T-helper 9 cell (primary cell): ENCODE measurements around the gene RPL22.

Experiments used
- DNase-seq: peaks from one replicate; pipeline ENCODE4 v3.0.0-alpha.2; 2020

Gene RPL22

DNA sequence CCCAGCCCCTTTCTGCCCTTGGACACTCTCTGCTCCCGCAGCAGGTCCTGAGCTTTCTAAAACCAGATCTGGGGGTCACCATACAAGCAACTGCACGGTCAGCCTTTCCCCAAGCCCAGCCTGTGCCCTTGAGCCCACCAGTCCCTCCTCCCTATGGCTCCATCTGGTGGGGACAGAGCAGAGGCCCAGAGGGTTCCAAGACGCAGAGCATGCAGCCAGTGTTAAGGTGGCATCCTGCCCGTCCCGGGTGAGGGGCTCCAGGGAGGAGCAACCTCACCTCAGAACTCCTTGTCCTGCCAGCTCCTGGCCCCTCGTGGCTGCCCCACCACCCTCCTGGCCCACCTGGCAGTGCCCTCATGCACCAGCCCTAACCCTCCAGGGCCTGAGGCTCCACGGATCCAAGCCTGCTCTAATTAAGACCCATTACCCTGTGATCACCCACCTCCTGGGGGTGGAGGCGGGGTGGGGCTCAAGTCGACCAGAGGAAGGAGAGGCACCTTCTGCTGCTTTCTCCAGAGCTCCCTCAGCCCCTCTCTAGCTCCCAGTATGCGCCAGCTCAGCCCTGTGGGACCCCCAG, 27.8 kb downstream of the RPL22 start:
- DNase-seq, result no peak

DNA sequence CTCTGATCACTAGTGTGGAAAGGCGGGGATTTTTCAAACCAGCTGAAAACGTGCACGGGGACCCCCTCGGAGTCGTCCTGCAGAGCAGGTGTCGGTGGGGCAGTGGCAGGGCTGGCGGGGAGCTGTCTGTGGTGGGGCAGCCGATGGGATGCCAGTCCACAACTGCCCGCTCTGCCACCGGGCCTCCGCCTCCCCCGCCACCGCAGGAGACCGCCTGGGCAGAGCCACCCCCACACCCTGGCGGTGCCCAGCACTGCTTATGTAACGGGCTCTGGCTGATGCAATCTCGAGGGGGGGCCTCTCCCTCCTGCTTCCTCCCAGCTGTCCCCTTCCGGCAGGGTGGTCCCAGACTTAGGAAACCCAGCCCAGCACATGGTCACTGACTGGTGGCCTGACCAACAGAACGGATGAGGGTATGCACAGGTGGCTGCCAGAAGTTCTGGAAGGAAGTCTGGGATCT, 28.6 kb downstream of the RPL22 start:
- DNase-seq, result no peak

DNA sequence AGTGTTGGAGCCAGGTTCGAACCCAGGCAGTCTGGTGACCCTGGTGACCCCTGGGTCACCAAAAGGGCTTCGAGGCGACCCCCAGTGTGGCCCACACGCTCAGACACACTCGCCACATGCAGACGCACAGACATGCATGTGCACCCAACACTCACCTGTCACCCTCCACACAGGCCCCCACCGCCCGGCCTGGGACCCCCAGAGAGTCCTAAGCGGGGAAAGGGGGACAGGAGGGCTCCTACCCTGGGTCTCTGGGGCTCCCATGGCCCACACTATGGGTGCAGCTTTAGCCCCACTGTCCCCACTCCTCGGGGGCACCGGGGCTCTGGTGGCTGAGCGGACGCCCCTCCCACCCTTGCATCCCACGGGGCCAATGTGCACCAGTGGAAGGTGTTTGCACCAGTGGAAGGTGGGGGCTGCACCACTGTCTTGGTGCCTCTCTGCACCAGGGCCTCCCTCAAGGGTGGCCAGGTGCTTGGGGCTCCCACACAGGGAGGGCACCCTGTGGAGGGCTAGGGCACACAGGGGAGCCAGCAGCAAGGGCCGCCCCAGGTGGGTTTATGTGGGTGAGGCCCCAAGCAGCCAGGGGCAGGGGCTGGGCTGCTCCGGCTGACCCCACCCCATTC, 29.2 kb downstream of the RPL22 start:
- DNase-seq, result no peak

DNA sequence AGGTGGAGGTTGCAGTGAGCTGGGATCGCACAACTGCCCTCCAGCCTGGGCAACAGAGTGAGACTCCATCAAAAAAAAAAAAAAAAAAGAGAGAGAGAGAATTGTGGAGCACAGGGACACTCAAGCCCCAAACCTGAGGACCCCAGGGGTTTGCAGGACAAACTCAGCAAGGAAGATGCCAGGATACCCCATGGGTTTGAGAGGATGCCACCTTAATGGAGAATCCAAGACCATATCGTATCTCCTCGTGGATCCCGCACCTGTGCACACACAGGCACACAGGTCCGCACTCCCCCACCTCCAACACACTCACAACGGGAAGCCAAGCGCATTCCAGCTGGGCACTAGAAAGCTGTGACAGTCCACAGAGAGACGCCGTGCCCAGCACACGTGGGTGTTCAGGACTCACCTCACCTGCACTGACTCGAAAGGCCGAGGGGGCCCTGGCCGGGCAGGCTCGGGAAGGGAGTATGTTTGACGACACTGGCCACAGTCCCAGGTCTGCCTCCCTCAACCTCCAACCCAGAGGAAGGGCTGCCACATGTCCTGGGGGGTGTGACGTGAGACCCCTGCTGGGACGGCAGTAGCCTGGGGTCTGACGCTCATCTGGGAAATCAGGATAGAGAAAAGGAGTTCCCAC, 30.3 kb downstream of the RPL22 start:
- no peak for DNase-seq

DNA sequence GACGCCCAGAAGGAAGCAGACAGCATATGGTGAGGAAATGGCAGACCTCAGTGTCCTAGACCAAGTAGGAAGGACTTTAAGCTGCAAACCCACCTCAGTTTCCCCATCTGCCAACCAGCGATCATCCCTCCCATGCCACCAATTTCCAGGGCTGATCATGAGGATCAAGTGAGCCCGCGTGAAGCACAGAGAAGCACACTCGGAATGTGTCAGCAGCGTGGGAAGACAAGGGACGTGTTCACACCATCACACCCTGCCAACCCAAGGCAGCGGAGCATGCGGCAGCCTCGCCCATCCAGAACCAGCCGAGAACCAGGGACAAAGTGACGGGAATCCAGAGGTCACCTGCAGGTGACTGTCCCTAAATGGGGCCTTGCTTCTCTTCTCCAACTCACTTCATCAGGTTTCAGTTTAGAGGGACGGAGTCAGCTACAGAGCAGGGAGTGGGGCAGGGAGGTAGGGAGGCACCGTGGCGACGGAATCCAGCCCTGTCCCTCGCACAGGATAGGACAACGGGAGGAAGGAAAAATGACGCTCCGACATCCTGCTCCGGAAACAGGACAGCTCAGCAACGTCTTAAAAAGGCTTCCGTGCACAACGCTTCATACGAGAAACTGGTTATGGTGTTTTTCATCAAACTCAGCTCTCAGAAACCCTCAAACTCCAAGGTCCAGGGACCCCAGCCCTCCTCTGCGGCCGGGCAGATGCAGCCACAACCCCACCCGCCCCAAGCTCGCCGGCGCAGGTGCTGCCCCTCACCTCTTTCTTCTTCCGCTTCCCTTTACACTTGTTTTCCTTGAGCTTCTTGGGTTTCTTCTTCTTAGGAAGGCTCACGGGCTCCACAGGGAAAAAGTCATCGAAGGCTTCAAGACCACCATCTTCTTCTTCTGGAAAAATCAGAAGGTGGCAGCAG, 31.7 kb downstream of the RPL22 start:
- DNase-seq, result no peak

DNA sequence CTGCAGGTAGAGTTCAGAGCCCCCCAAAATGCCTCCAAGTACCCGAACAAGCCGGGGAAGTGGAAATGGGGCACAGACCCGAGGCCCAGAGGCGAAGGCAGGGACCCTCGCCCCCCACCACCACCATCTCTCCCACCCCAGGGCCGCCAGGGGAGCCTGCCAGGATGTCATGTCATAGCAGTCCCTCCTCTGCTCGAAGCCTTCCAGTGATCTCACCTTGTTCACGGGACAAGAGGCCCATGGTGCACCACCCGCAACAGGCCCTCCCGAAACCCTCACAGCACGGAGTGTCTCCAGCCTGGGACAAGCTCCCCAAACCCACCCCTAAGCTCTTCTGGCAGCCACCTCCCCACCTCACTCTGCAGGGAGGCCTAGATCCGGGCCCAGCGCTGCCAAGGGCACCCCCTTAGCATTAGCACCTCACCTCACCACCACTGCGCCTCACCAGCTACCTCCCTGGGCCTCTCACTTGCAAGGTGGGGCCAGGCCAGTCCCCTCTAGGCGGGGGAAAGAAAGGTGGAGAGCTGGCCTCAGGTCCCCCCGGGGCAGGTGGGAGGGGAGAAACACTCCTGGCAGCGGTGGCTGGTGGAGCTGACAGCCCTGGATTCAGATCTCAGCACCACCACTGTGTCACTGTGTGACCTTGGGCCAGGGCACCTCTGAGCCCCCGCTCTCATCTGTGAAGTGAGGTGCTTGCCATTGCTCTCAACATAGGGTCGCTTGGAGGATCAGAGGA, 32.6 kb downstream of the RPL22 start:
- DNase-seq, result no peak

DNA sequence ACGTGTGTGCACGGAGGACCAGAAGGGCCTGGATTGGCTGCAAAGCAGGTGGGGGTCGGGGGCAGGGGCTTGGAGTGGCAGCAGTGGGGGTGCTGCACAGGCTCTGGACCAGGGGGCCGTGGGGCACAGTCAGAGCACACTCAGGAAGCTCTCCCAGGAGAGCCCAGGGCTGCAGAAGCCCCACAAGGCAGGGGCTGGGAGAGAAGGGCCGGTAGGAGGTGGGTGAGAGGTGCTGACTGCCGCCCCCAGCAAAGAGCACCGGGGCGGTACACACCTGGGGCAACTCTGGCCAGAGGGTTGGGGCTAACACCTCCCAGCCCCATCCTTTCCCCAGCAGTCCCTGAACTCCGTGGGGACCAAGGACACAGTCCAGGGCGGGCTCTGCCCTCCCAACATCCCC, 33.2 kb downstream of the RPL22 start:
- no peak for DNase-seq

DNA sequence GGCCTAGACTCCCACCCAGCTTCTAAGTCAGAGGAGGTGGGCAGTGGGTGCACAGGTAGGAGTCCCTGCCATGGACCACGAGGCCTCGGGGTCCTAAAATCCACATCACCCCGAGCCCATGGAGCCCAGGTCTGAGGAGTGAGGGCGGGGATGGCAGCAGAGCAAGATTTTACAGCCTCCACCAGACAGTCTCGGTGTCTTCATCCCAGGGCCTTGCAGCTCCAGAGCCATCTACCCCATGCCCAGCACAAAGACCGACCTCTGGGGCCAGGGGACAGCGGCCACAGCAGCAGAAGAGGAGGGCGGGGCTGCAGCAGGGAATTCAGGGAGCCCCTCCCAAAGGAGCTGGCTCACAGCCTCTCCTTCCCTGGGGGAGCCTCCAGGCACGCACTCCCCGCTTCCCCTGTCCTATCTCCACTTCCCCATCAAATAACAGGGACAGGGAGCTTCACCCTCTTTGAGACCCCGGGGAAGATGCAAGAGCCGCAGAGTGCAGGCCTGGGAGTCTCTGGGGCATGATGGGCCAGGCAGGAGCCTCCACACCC, 33.9 kb downstream of the RPL22 start:
- no peak for DNase-seq

DNA sequence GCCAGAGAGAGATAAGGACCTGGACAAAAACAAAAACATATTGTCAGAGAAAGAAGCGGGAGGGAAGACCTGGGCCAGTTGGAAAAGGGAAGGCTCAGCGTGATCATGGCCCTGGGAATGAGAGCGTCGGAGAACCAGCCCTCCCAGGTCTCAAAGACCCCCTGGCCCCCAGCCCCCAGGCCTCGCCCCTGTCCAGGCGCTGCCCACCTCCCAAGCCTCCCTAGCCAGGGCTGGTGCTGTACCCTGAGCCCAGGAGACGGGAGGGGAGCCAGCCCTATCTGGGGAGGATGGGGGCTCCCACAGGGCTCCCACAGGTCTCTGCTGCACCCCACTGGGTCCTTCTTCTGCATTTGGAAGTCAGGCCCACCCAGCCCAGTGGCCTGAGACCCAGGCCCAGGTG, 34.4 kb downstream of the RPL22 start:
- DNase-seq, result no peak

DNA sequence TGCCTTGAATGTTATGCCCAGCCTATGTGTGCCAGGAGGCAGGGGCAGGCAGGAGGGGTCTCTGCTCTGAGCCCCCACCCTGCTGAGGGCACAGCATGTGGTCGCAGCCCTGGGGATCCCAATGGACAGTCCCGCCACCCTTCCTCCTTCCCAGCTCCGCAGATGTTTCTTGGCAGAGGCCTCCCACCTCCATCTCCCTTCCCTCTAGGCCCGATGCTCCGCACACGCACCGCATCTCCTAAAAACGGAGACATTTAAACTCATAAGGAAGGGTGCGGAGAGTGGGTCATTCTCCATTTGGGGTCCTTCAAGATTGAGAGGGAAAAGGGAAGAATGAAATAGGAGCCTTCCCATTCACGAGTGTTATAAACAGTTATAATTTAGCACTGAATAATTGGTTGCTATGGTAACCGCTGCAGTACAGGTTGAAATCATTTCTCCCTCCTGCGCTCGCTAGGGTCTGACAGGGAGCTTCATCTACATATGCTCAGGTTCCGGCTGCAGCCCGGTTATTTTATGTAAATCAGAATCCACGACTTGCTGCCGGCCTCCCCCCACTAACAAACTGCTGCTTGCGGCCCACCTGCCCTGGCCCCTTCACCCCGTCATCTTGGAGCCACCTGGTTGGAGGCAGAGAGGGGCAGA, 35.3 kb downstream of the RPL22 start:
- DNase-seq, result no peak

DNA sequence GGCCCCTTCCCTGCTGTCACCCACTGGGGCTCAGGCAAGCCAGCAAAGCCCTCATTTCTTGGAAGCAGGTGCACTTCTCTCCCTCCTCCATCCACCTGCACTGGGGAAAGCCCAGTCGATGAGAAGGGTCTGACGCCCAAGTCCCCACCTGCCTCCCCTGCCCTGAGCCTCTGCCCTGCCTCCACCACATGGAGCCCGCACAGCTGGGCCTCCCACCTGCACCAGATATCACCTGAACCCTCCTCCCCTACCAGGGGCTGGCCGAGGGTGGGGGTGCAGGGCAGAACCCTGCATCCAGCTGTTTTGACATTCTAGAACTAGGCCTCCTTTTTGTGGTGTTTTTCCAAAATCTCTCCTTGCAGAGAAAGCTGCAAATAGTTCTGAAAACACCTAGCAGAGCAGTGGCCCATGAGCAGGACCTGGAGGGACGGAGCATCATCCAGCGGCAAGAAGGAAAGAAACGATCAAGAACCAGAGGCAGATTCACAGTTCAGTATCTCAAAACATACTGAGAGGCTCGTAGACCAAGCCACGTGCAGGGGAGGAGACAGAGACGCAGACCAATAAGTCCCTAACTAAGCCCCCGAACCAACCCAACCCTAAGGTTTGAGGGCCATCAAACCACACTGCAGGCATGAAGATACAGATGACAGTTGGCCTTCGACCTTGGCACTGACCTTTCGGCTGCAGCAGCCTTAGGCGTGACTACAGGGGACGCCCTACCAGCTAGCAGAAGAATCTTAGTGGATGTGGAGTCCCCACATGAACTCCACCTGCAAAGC, 36.0 kb downstream of the RPL22 start:
- no peak for DNase-seq

DNA sequence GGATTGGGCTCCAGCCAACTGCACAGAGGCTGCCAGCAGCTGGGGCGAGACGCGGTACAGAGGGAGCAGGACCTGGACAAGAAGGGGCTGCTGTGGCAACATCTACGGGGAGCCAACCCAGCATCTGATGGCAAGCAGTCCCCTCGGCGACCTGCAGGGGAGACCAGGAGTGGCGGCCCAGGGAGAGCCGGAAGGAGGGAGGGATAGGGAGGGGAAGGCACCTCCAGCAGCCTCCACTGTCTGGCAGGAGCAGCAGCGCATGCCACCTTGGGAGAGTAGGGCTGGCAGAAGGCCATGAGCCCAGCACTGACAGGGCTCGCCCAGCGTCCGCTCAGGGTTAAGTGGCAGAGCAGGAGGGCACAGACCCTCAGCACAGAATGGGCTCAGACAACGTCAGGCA, 36.6 kb downstream of the RPL22 start:
- DNase-seq, result no peak

DNA sequence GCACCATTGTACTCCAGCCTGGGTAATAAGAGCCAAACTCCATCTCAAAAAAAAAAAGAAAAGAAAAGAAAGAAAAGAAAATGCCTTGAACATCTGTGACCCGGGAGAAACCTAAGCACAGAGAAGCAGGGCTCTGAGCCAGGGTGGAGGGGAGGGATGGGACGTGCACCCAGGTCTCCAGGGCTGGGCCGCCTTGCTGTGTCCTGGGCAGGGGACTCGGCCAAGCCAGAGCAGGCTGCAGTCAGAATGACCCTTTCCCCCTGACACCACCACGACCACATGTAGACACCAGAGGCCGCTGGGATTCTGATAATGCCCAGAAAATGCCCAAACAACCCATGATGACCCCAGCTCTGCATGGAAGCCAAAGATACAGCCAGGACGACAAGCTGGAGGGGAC, 37.1 kb downstream of the RPL22 start:
- no peak for DNase-seq

DNA sequence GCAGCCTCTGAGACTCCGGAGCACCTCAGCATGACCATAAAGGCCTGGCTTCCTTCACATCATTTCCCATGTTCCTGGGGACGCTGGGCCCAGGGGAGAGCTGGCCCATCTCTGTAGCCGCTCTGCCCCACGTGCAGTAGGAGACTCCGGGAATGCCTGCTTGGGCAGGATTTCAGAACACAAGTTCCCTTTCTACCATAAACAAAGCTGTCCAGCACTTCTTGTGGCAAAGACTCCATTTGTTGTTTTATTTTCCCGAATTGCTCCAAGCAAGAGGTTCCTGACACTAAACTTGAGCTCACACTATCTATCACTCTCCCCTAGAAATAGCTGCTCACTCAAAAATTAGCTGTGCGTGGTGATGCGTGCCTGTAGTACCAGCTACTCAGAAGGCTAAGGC, 41.2 kb downstream of the RPL22 start:
- no peak for DNase-seq

DNA sequence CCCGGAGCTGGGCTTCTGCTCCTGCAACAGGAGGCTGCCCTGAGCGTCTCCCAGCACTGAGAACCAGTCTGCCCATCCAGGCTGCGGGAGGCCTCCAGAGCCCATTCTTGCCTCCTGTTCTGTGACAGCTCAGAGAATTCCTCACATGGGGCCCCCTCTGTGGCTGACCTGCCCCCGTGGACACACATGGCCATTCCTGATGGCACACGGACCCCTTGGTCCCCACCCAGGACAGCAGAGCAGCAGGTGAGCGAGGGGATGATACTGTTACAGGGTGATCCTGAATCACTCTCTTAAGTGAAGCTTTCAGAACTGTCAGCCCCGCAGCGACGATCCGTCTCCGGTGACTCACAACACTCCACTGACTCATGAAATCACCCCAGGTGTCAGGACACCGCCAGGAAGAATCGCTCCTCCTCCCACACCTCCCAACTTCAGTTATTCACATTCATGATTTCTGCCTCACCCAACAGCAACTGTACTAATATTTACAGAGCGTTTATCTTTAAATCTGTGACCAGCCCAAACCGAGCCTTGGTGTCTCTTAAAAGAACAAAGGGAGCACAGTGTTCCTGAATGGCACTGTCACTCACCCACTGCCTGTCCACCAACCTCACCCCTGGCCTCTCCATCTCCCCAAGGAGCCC, 41.7 kb downstream of the RPL22 start:
- DNase-seq, result no peak

DNA sequence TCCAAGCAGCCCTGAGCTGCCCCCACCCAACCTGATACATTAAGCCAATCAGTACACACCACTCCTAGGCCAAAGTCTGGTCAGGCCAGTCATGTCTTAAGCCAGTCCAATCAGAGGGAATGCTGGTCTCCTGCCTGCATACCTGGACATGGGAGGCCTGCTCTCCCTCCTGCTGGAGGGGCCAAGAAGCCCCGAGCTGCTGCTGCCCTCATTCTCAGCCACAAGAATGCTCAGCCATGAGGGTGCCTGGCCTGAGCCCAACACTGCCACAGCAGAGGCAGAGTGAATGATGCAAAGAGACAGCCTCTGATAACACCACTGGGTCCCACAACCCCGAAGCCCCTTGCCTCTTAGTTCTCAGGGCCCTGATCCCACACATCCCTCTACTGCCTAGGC, 42.3 kb downstream of the RPL22 start:
- DNase-seq, result no peak

DNA sequence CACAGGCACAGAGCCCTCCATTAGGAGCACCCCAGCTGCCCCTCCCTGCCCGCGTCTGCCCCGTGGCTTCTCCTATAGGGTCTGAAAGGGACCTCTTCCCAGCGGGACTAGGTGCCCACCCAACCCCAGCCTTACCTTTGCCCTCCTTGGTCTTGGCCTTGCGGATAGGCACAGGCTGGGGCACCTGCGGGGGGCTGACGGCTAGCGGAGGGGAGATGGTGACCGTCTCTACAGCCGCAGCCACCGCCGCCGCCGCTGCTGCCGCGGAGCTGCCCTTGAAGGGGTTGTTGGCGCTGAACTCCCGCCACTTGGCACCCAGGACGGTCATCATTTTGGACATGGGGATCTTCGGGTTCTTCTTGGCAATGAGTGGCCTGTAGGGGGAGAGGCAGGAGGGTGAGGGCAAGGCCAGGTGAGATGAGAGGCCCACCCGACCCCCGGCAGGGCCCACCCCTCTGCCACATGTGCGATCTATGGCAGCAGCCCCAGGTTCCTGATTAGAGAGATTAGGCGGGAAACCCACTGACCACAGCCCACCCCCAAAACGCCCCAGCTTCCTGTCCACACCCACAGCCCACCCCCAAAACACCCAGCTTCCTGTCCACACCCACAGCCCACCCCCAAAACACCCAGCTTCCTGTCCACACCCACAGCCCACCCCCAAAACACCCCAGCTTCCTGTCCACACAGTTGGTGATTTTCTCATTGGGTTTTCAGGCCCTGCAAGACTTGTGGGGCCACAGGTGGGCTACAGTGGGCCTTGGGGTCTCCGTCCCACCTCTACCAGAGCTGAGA, 44.7 kb downstream of the RPL22 start:
- DNase-seq, result no peak

DNA sequence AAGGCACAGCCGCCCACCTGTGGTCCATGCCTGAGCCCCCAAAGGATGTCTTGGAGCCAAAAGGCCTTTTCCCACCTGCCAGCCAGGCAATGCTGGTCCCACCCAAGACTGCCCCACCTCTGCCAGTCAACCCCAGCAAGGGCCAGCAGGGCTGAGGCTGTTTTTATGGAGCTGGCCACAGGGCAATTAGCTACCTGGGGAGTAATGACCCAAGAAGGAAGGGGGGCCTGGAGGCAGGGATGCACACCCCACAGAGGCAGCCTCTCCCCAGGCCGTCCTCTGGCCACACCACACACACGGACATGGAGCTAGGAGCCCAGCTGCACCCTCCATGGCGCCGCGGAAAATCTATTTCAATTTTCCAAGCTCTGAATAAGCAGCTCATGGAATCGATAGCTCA, 46.5 kb downstream of the RPL22 start:
- DNase-seq, result no peak

DNA sequence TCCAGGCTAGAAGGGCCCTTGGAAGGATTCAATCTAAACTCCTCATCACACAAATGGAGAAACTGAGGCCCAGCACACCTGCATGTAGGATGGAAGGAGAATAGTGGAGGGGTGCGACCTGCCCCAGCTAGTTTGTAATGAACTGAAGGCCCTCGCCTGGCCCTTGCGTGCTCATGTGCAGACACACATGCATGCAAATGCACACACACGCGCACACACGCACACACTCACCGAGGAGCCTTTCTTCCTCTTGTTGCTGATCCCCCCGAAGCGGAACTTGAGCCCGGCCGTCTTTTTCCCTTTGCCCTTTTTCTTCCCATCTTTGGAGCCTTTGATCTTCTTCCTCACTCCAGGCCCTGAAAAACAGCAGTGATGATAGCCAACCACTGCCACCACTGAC, 47.2 kb downstream of the RPL22 start:
- DNase-seq, result no peak
